ENCODE measurements around the gene SOAT2. TPM values are rescaled to one million over a fixed set of nuclear protein-coding genes. Genes with fewer than 3 reads are reported as not detected.
"Not testable (repeated sequence)": the region's sequence is repeated elsewhere in the genome, so short reads cannot be mapped to it uniquely, and the experiment has no call there.

Gene SOAT2
- total RNA-seq, 1 experiment from 2014 or later, result not detected

GRCh38 chr12:53097207-53097563 lies 6.1 kb upstream of the SOAT2 start:
- Histone ChIP-seq H3K27me3 (no peaks in the 10 kb centered on the region), H3K36me3 (no peaks in the 10 kb centered on the region), H3K9me3 (no peaks in the 10 kb centered on the region), H3K4me3 (peak overlapping the region; percentile 54)
- DNase-seq, result peak; percentile 49

- Histone ChIP-seq H3K4me3 (peak within 1 kb of the TSS; percentile 54), H3K27me3 (no peaks in the 10 kb centered on the region), H3K36me3 (no peaks in the 10 kb centered on the region), H3K9me3 (no peaks in the 10 kb centered on the region)
- DNase-seq, result peak; percentile 77
Measured at GRCh38 chr12:53097564-53098353, 5.5 kb upstream of the SOAT2 start, which contains the start of gene IGFBP6. IGFBP6 (plus strand) TSS chr12:53097667; CDS start chr12:53097718, 51 bp downstream.

- peak; percentile 87 for DNase-seq
- no peaks in the 10 kb centered on the region for H3K9me3 ChIP-seq
- H3K36me3 ChIP-seq, result no peaks in the 10 kb centered on the region
- H3K4me3 ChIP-seq, result peak overlapping the region; percentile 54
- no peaks in the 10 kb centered on the region for H3K27me3 ChIP-seq
Measured at GRCh38 chr12:53098354-53098981, 4.8 kb upstream of the SOAT2 start.

- DNase-seq, result peak; percentile 95
- Histone ChIP-seq H3K36me3 (no peaks in the 10 kb centered on the region), H3K9me3 (no peaks in the 10 kb centered on the region), H3K4me3 (peak overlapping the region; percentile 54), H3K27me3 (no peaks in the 10 kb centered on the region)
Measured at GRCh38 chr12:53099071-53099882, 4.0 kb upstream of the SOAT2 start.

GRCh38 chr12:53100466-53101151 lies 2.7 kb upstream of the SOAT2 start:
- no peaks in the 10 kb centered on the region for H3K9me3 ChIP-seq
- no peak for DNase-seq
- H3K36me3 ChIP-seq, result no peaks in the 10 kb centered on the region
- no peak overlapping the region for H3K4me3 ChIP-seq
- H3K27me3 ChIP-seq, result no peaks in the 10 kb centered on the region

- DNase-seq, result no peak
- no peaks in the 10 kb centered on the region for H3K27me3 ChIP-seq
- H3K36me3 ChIP-seq, result no peaks in the 10 kb centered on the region
Measured at GRCh38 chr12:53101266-53101665, 2.0 kb upstream of the SOAT2 start.

DNA sequence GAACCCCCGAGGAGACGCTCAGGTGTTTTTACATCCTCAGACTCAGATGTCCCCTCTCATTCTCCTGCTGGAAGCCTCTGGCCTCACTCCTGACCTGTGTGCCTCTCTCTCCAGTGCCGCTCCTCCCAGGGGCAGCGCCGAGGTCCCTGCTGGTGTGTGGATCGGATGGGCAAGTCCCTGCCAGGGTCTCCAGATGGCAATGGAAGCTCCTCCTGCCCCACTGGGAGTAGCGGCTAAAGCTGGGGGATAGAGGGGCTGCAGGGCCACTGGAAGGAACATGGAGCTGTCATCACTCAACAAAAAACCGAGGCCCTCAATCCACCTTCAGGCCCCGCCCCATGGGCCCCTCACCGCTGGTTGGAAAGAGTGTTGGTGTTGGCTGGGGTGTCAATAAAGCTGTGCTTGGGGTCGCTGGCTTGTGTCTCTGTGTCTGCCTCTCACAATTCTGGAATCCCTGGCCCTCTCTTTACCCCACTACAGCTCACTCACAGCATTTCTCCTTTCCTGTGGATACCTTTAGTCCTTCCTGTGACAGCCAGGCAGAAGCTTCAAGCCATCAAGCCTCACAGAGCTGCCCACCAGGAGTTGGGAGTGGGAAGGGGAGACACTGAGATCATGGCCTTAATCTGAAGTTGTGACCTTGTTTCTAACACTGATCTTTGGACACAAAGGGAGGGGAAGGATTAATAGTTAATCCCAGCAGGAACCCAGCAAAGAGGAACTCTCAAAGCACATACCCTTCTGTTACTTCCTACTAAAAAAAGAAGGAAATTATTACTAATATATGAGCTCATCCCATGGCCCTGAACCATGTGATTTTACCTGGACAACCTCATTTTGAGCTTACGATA lies 1.1 kb upstream of the SOAT2 start:
- DNase-seq, result no peak
- H3K9me3 ChIP-seq, result no peaks in the 10 kb centered on the region
- H3K4me3 ChIP-seq, result no peak overlapping the region
- no peaks in the 10 kb centered on the region for H3K36me3 ChIP-seq
- H3K27me3 ChIP-seq, result no peaks in the 10 kb centered on the region

More at GRCh38 chr12:53101266-53101665, 2.0 kb upstream of the SOAT2 start:
- Histone ChIP-seq H3K4me3 (no peak overlapping the region), H3K9me3 (no peaks in the 10 kb centered on the region)

GRCh38 chr12:53103860-53104305 lies 597 bp downstream of the SOAT2 start:
- no peaks in the 10 kb centered on the region for H3K9me3 ChIP-seq
- no peak for DNase-seq
- H3K4me3 ChIP-seq, result no peak overlapping the region
- no peaks in the 10 kb centered on the region for H3K27me3 ChIP-seq
- H3K36me3 ChIP-seq, result no peaks in the 10 kb centered on the region

- Histone ChIP-seq H3K27me3 (no peaks in the 10 kb centered on the region), H3K9me3 (no peaks in the 10 kb centered on the region), H3K36me3 (no peaks in the 10 kb centered on the region), H3K4me3 (no peak overlapping the region)
- no peak for DNase-seq
Measured at GRCh38 chr12:53105256-53105655, 2.0 kb downstream of the SOAT2 start.

GRCh38 chr12:53105712-53106439 lies 2.6 kb downstream of the SOAT2 start:
- no peaks in the 10 kb centered on the region for H3K27me3 ChIP-seq
- no peak overlapping the region for H3K4me3 ChIP-seq
- no peaks in the 10 kb centered on the region for H3K9me3 ChIP-seq
- H3K36me3 ChIP-seq, result no peaks in the 10 kb centered on the region
- no peak for DNase-seq

DNA sequence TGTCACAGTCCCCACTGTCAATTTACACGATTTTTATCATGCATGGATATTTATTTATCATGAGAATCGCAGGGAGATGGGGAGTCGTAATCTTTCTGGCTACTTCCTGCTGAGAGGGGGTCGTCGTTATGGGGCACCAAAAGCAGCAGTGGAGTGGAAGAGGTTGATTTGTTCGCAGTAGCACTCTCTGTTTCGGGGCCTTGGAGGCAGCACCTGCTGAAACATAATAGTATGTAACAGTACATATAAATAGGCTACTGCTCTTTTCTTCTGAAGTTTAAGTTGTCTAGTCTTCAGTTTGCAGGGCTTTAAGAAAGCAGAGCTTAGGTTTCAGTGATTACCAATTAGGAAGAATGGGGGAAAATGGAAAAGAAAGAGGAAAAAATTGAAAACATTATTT lies 3.8 kb downstream of the SOAT2 start:
- Histone ChIP-seq H3K27me3 (no peaks in the 10 kb centered on the region), H3K9me3 (no peaks in the 10 kb centered on the region), H3K4me3 (no peak overlapping the region), H3K36me3 (no peaks in the 10 kb centered on the region)
- DNase-seq, result no peak

DNA sequence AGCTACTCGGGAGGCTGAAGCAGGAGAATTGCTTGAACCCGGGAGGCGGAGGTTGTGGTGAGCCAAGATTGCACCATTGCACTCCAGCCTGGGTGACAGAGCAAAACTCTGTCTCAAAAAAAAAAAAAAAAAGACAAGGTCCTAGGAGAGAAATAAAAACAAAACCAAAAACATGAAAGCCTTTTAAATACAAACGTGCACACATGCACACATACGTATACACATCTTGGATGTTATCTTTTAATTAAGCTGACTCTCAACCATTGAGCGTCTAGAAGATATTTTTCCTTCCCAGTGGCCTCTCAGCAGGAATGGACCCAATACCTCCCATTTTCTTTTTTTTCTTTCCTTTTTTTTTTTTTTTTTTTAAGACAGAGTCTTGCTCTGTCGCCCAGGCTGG lies 9.1 kb downstream of the SOAT2 start:
- DNase-seq, H3K9me3 ChIP-seq, H3K36me3 ChIP-seq, H3K4me3 ChIP-seq, H3K27me3 ChIP-seq: not testable (repeated sequence)

DNA sequence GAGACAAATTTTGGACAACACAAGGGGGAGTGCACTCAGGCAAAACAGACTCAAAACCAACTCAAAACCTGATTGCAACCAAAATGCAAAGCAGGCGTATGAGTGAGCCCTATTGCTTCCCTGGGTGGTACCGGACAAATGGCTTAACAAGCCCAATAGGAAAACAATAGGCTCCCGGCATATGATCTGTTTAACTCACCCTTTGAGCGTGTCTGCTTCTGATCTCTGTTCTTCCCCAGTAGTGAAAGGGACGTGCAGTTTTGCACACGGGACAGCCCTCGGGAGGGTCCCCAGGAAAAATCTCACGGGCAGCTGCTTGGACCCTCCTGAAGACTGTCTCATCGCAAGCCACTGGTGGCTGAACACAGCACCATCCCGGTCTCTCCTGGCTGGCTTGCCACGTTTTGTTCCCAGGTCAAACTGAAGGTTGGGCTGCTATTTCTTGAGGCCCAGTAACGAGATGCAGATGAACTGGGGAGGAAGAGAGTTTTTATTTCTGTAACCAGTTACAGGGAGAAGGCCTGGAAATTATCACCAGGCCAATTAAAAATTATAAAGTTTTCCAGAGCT lies 9.9 kb downstream of the SOAT2 start:
- no peak overlapping the region for H3K4me3 ChIP-seq

DNA sequence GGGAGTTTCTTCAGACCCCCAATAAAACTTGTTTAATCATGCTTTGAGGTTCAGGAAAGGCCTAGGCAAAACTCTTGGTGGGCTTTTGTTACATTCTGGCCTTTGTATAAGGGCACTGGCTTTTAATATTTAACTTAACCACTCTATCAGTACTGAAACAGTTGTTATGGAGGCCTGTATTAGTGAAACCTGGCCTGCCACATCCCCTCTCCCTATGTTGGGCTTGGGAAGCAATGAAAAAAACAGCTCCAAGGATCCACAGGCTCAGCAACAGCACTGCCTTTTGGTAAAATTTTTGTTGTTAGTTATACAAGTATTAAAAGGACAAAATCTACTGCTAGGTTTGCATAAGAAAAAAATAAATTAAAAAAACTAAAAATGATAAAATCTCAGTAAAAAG lies 10.7 kb downstream of the SOAT2 start:
- H3K4me3 ChIP-seq, result no peak overlapping the region
- no peaks in the 10 kb centered on the region for H3K27me3 ChIP-seq
- H3K36me3 ChIP-seq, result no peaks in the 10 kb centered on the region
- no peaks in the 10 kb centered on the region for H3K9me3 ChIP-seq
- DNase-seq, result no peak

More for the DNA sequence above, 9.9 kb downstream of the SOAT2 start:
- no peaks in the 10 kb centered on the region for H3K9me3 ChIP-seq
- H3K27me3 ChIP-seq, result no peaks in the 10 kb centered on the region
- H3K36me3 ChIP-seq, result no peaks in the 10 kb centered on the region
- DNase-seq, result no peak

Measured in MG63 (cell line).